Osteocyte (in vitro differentiated cells): ENCODE results near the gene KPTN. TPM values are rescaled to one million over a fixed set of nuclear protein-coding genes. Genes with fewer than 3 reads are reported as not detected.

ENCODE experiments used
- DNase-seq: peaks from one replicate; pipeline ENCODE4 v3.0.0; 2021; ENCODE audit warnings: mixed read lengths; ENCODE audit not compliant: unreplicated experiment; ENCODE audit errors: extremely low spot score
- H3K27ac Mint-ChIP-seq: one replicate; pipeline ENCODE4 v1.8.0; 2021; ENCODE audit warnings: mild to moderate bottlenecking, mixed read lengths; ENCODE audit not compliant: unreplicated experiment
- H3K27me3 Mint-ChIP-seq: one replicate; pipeline ENCODE4 v1.8.0; 2021; ENCODE audit warnings: mixed read lengths; ENCODE audit not compliant: unreplicated experiment
- H3K36me3 Mint-ChIP-seq: one replicate; pipeline ENCODE4 v1.8.0; 2021; ENCODE audit warnings: mixed read lengths; ENCODE audit not compliant: unreplicated experiment
- H3K4me1 Mint-ChIP-seq: one replicate; pipeline ENCODE4 v1.8.0; 2021; ENCODE audit warnings: mixed read lengths; ENCODE audit not compliant: unreplicated experiment
- H3K4me3 Mint-ChIP-seq: one replicate; pipeline ENCODE4 v1.8.0; 2021; ENCODE audit warnings: mild to moderate bottlenecking, moderate library complexity, mixed read lengths; ENCODE audit not compliant: unreplicated experiment
- H3K9me3 Mint-ChIP-seq: one replicate; pipeline ENCODE4 v1.8.0; 2021; ENCODE audit warnings: mixed read lengths; ENCODE audit not compliant: unreplicated experiment
- CTCF ChIP-seq: fragments of 200-600 bp; sonication (generic); IDR thresholded peaks from 2 replicates; pipeline ENCODE4 v1.5.0; 2021; ENCODE audit warnings: antibody characterized with exemption, mild to moderate bottlenecking, moderate library complexity
- total RNA-seq: library from RNA; stranded (reverse); gene quantifications from 2 replicates; pipeline ENCODE4 v1.2.1, GENCODE V29; 2021

The KPTN gene
- total RNA-seq, 1 donor from 2014 or later = 14.5 TPM

DNA sequence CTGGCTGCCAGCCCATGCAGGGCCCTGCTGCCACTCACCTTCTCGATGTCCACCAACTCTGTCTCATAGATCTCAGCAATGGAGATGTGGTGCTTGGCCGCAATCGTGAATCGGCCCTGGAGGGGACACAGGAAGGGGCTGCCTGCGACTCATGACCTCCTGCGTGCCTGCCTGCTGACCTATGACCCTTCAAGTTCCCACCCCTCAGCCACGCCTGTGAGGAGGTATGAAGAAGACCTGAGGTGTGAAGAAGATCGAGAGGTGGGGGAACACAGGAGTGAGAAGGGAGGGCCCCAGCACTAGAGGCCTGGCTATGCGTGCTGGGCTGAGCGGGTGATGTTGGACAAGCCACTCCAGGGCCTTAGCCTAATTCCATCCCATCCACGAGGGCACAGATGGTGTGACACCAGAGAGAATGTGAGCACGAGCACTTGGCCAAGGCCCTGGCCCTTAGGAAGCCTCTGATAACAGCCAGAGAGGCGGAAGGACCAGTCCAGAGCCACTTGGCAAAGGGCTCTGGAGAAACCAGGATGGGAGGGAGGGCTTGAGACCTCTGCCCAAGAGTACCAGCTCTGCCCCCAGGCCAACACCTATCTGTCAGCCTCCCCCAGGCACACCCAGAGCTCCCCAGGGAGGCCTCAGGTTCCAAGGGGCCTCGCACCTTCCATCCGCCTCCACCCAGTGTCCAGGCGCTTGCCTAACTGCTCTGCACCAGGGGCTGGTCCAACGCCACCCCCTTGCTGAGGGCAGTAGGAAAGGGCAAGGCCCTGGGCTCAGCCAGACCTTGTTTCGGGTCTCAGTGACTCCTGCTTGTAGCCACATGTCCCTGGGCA lies 9.6 kb upstream of the KPTN start:
- no peaks in the 10 kb centered on the region for H3K27me3 Mint-ChIP-seq
- no peak overlapping the region for H3K27ac Mint-ChIP-seq
- H3K9me3 Mint-ChIP-seq = no peaks in the 10 kb centered on the region

GRCh38 chr19:47492571-47493377 lies 8.8 kb upstream of the KPTN start:
- Mint-ChIP-seq H3K4me3 (no peak overlapping the region), H3K27me3 (no peaks in the 10 kb centered on the region), H3K4me1 (peaks cover 2% of the 10 kb centered on the region), H3K27ac (no peak overlapping the region), H3K9me3 (no peaks in the 10 kb centered on the region), H3K36me3 (peaks cover 6% of the 10 kb centered on the region)
- DNase-seq = no peak
- no peak for TF ChIP-seq CTCF

More for the DNA sequence above, 9.6 kb upstream of the KPTN start:
- peaks cover 6% of the 10 kb centered on the region for H3K36me3 Mint-ChIP-seq
- no peak for TF ChIP-seq CTCF
- H3K4me3 Mint-ChIP-seq = no peak overlapping the region
- H3K4me1 Mint-ChIP-seq = peaks cover 2% of the 10 kb centered on the region
- no peak for DNase-seq

DNA sequence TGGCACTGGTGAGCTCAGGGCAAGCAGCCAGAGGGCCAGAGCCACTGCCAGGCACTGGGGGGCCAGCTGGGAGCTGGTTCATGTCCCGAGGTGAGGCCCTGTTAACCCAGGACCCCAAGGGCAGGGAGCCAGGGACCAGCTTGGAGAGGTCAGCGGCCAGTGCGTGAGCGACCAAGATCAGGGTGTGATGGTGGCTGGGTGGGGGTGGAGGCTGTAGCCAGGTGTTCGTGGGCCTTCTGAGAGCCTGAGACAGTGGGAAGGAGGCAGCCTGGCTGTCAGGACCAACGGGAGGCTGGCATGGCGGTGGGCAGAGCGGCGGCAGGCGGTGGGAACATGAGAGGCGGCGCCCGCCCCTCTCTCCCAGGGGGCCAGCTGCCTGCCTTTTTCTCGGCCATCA lies 8.1 kb upstream of the KPTN start:
- H3K4me1 Mint-ChIP-seq = peaks cover 2% of the 10 kb centered on the region
- no peak for TF ChIP-seq CTCF
- no peak overlapping the region for H3K27ac Mint-ChIP-seq
- H3K4me3 Mint-ChIP-seq = no peak overlapping the region
- DNase-seq = no peak
- H3K9me3 Mint-ChIP-seq = no peaks in the 10 kb centered on the region
- peaks cover 7% of the 10 kb centered on the region for H3K36me3 Mint-ChIP-seq
- H3K27me3 Mint-ChIP-seq = no peaks in the 10 kb centered on the region

DNA sequence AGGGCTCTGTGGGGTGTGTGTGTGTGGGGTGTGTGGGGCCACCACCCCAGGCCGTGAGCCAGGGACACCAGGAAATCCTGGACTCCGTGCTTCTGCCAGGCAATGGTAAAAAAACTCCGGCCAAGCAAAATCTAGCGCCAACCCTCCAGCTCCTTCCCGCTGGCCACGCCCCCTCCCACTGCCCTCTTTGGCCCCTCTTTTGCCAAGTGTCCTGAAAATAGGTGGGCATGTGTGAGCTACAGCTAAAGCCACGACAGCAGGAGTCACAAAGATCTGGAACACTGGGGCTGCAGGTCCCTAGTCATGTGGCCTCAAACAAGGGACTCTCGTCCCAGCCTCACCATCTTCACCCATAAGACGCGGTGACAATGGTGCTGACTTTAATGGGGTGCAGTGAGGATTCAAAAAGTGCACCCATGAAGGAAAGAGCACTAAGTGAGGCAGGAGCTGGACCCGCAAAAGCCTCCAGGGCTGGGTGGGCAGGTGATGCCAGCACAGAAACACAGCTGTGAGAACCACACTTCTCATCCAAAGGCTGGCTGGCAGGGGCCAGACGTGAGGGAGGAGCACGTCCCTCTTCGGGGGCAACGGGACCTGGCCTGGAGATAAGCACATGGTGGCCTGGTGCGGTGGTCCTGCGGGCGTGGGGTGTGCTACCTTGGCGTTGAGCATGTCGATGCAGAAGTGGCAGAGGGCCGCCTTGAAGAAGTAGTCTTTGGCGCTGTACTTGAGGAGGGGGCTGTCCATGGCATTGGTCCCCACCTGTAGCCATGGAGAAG lies 7.5 kb upstream of the KPTN start:
- Mint-ChIP-seq H3K27ac (no peak overlapping the region), H3K9me3 (no peaks in the 10 kb centered on the region), H3K36me3 (peaks cover 7% of the 10 kb centered on the region), H3K27me3 (no peaks in the 10 kb centered on the region), H3K4me1 (peaks cover 2% of the 10 kb centered on the region), H3K4me3 (no peak overlapping the region)
- DNase-seq = no peak
- no peak for TF ChIP-seq CTCF
